ENCODE results near the gene NLRP6. TPM values are rescaled to one million over a fixed set of nuclear protein-coding genes. Genes with fewer than 3 reads are reported as not detected.
"Not testable (repeated sequence)": the region's sequence is repeated elsewhere in the genome, so short reads cannot be mapped to it uniquely, and the experiment has no call there.

Gene NLRP6
- total RNA-seq, 1 donor from 2014 or later, result not detected

DNA sequence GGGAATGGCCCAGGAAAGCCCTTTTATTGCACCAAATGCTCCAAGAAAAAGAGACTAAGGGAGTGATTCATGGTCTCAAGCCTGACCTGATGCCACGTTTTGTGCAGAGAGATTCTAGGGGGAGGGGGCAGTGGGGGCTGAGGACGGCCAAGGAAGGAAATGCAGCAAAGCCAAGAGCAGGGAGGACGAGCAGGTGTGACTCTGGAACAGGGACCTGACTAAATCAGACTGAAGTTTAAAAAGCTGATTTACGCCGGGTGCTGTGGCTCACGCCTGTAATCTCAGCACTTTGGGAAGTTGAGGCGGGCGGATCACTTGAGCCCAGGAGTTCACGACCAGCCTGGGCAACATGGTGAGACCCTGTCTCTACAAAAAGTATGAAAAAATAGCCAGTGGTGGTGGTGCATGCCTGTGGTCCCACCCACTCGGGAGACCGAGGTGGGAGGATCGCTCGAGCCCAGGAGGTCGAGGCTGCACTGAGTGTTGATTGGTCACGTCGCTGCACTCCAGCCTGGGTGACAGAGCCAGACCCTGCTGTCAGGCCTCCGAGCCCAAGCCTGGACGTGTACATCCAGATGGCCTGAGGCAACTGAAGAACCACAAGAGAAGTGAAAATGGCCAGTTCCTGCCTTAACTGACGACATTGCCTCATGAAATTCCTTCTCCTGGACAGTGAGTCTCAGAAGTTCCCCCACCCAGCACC lies 53.3 kb downstream of the NLRP6 start:
- TF ChIP-seq, protein P1, sequence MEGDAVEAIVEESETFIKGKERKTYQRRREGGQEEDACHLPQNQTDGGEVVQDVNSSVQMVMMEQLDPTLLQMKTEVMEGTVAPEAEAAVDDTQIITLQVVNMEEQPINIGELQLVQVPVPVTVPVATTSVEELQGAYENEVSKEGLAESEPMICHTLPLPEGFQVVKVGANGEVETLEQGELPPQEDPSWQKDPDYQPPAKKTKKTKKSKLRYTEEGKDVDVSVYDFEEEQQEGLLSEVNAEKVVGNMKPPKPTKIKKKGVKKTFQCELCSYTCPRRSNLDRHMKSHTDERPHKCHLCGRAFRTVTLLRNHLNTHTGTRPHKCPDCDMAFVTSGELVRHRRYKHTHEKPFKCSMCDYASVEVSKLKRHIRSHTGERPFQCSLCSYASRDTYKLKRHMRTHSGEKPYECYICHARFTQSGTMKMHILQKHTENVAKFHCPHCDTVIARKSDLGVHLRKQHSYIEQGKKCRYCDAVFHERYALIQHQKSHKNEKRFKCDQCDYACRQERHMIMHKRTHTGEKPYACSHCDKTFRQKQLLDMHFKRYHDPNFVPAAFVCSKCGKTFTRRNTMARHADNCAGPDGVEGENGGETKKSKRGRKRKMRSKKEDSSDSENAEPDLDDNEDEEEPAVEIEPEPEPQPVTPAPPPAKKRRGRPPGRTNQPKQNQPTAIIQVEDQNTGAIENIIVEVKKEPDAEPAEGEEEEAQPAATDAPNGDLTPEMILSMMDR (IDR thresholded peaks at IDR 0.05; ENCODE audit: borderline replicate concordance), result no peak
- Histone ChIP-seq H3K4me3 (no peak overlapping the region), H3K27ac (replicated peaks) (no peak overlapping the region), H3K27me3 (ENCODE audit: low read depth) (peaks cover 7% of the 10 kb centered on the region), H3K4me1 (peaks cover 35% of the 10 kb centered on the region), H3K9me3 (replicated peaks) (no peaks in the 10 kb centered on the region), H3K36me3 (no peaks in the 10 kb centered on the region)
- no peak for DNase-seq
- intact Hi-C loops (cut with micrococcal nuclease), result no loop called here

DNA sequence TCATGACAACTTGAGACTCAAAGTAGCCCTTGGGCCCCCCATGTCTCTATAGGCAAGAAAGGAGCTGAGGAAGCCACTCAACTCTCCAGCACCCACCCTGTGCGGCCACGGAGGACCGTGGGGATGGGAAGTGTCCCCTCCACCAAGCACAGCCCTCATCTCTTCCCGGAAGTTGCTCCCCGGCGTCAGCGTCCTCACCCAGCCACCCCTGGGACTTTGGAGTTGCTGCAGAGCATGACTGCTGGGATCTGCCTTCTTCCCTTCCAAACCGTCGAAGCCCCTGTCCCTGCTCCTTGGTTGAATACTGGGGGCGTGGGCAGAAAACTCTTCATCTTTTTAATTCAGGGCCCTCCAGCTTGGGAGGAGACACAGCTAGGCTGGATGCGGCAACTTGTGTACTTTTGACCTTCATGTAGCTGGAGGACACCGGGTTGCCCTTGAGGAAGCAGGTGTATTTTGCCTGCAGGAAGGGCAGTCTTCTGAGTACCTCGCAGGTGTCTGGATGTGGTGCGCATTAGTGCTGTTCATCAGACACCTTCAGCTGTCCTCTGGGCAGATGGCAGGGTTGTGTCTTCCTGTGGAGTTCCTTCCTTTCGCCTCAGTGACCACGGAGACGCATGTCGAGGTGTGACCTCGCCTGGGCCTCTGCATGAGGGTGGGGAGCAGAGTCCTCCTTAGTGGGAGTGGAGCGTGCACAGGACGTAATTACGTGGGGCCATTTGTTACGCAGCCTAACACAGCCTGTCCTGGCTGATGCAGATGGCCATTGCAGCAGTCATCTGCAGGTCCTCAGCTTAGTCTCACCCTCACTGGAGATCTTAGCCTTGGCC lies 54.7 kb downstream of the NLRP6 start:
- no peak for DNase-seq
- H3K9me3 ChIP-seq (replicated peaks), result no peaks in the 10 kb centered on the region
- no peak overlapping the region for H3K4me3 ChIP-seq
- H3K36me3 ChIP-seq, result no peaks in the 10 kb centered on the region
- H3K4me1 ChIP-seq, result peaks cover 29% of the 10 kb centered on the region
- no peaks in the 10 kb centered on the region for H3K27me3 ChIP-seq (ENCODE audit: low read depth)
- no peak overlapping the region for H3K27ac ChIP-seq (replicated peaks)
- TF ChIP-seq, protein P1 (IDR thresholded peaks at IDR 0.05; ENCODE audit: borderline replicate concordance), result no peak
- intact Hi-C loops (cut with micrococcal nuclease), result no loop called here

DNA sequence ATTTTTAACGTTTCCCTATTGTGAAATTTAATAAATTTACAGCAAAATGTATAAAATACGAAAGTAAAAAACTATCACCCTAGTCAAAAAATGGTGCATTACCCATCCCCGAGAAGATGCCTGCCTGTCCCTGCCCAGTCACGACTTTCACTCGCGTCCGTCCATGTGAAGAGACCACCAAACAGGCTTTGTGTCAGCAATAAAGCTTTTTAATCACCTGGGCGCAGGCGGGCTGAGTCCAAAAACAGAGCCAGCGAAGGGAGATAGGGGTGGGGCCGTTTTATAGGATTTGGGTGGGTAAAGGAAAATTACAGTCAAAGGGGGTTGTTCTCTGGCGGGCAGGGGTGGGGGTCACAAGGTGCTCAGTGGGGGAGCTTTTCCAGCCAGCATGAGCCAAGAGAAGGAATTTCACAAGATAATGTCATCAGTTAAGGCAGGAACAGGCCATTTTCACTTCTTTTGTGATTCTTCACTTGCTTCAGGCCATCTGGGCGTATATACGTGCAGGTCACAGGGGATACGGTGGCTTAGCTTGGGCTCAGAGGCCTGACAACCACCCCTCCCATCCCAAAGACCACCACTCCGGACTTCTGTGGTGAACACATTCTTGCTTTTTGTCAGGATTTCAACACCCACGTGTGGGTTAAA lies 55.5 kb downstream of the NLRP6 start:
- H3K4me3 ChIP-seq; H3K9me3 ChIP-seq (replicated peaks); DNase-seq; H3K27me3 ChIP-seq (ENCODE audit: low read depth); intact Hi-C loops (cut with micrococcal nuclease); H3K36me3 ChIP-seq: not testable (repeated sequence)
- peaks cover 24% of the 10 kb centered on the region for H3K4me1 ChIP-seq
- H3K27ac ChIP-seq (replicated peaks), result peak overlapping the region; percentile 84

DNA sequence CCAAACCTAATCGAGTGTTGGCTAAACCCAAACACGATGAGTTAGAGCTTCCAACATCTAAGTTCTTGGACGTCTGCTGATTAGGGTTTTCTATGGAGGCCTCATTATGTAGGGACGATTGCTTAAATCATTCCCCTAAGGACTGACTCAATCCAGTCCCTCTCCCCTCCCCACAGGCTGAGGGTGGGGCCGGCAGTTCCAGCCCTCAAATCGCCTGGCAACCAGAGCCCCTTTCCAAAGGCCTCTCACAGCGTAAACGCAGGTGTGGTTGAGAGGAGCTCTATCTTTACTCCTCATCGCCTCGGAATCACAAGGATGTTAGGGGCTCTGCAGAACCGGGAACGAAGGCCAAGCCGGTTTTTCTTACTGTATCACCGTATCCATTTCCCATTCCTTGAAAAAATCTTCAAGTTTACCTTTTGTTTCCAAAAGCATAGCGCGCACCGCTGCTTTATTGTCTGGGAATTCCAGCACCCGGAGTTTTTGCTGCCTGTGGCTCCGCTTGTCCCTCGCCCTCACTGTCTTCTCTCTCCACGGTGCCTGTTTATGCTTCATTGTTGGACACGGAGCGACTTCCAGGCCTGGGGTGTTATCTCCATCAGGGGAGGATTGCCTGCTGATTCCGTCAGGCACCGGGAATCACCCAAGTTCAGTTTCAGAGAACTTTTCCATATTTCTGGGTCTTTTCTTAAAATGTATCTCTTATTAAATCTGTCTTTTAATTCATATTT lies 56.2 kb downstream of the NLRP6 start:
- Histone ChIP-seq H3K9me3 (replicated peaks) (no peaks in the 10 kb centered on the region), H3K4me1 (peaks cover 24% of the 10 kb centered on the region), H3K27ac (replicated peaks) (peak overlapping the region; percentile 84), H3K36me3 (no peaks in the 10 kb centered on the region), H3K4me3 (peak overlapping the region; percentile 26), H3K27me3 (ENCODE audit: low read depth) (no peaks in the 10 kb centered on the region)
- intact Hi-C loops (cut with micrococcal nuclease), result no loop called here
- TF ChIP-seq, protein P1 (IDR thresholded peaks at IDR 0.05; ENCODE audit: borderline replicate concordance), result no peak
- DNase-seq, result no peak

Other genes starting within 250 kb of the NLRP6 start
- gene SCGB1C1, start 85.3 kb upstream of the NLRP6 start, total RNA-seq, result not detected
- 24.0 TPM for gene BET1L, start 71.0 kb upstream of the NLRP6 start, total RNA-seq
- 46.1 TPM for gene RIC8A, start 70.7 kb upstream of the NLRP6 start, total RNA-seq
- gene SIRT3, start 42.1 kb upstream of the NLRP6 start, total RNA-seq, result 36.4 TPM
- gene PSMD13, start 41.4 kb upstream of the NLRP6 start, total RNA-seq, result 94.1 TPM
- 7.2 TPM for gene PGGHG, start 10.7 kb downstream of the NLRP6 start, total RNA-seq
- not detected for gene IFITM5, start 21.1 kb downstream of the NLRP6 start, total RNA-seq
- 160 TPM for gene IFITM2, start 29.4 kb downstream of the NLRP6 start, total RNA-seq
- 83.5 TPM for gene IFITM1, start 35.6 kb downstream of the NLRP6 start, total RNA-seq
- gene IFITM3, start 42.5 kb downstream of the NLRP6 start, total RNA-seq, result 259 TPM
- gene B4GALNT4, start 91.1 kb downstream of the NLRP6 start, total RNA-seq, result 1.5 TPM
- gene PKP3, start 115.8 kb downstream of the NLRP6 start, total RNA-seq, result 0.52 TPM
- gene SIGIRR, start 136.6 kb downstream of the NLRP6 start, total RNA-seq, result 34.9 TPM
- gene ANO9, start 163.6 kb downstream of the NLRP6 start, total RNA-seq, result 0.11 TPM
- gene PTDSS2, start 171.9 kb downstream of the NLRP6 start, total RNA-seq, result 30.2 TPM
- gene RNH1, start 228.8 kb downstream of the NLRP6 start, total RNA-seq, result 142 TPM

All from left ventricle myocardium inferior (tissue), 1 donor.